Psoas muscle (tissue), 8 donors: ENCODE results near the gene IGF1R. TPM values are rescaled to one million over a fixed set of nuclear protein-coding genes. Genes with fewer than 3 reads are reported as not detected.

Experiments used
- ATAC-seq, 4 donors: fragments of 200-7000 bp; cut with Tn5 transposase; one replicate each; pipeline ENCODE4 v1.9.1; 2020; ENCODE audit warnings: moderate library complexity in 3 of 4, mild to moderate bottlenecking in 2 of 4
- DNase-seq, 2 donors: peaks; one replicate each; pipeline ENCODE4 v3.0.0-alpha.2; 2020
- H3K27ac ChIP-seq: fragments of 200-600 bp; one replicate; pipeline ENCODE4 v1.8.0; 2022
- H3K27me3 ChIP-seq, 3 donors: fragments of 200-600 bp in 1 of 3; one replicate each; pipeline versions ENCODE4 v1.6.1 to v1.8.0; 2013 to 2022; ENCODE audit warnings: low read length in 2 of 3, mild to moderate bottlenecking in 2 of 3, moderate library complexity in 1 of 3; ENCODE audit not compliant: insufficient read depth in 3 of 3
- H3K36me3 ChIP-seq, 2 donors: fragments of 200-600 bp in 1 of 2; one replicate each; pipeline versions ENCODE4 v1.6.1 to v1.8.0; 2013 to 2022; ENCODE audit warnings: low read depth in 1 of 2, mild to moderate bottlenecking in 1 of 2, moderate library complexity in 1 of 2; ENCODE audit not compliant: insufficient read depth in 1 of 2
- H3K4me1 ChIP-seq: fragments of 200-600 bp; one replicate; pipeline ENCODE4 v1.8.0; 2022
- H3K4me3 ChIP-seq: fragments of 200-600 bp; one replicate; pipeline ENCODE4 v1.8.0; 2022; ENCODE audit warnings: mild to moderate bottlenecking
- H3K9me3 ChIP-seq: fragments of 200-600 bp; one replicate; pipeline ENCODE4 v1.8.0; 2022
- CTCF ChIP-seq: fragments of 200-600 bp; IDR thresholded peaks from one replicate; pipeline ENCODE4 v1.8.0; 2022; ENCODE audit warnings: antibody characterized with exemption
- WGBS, 3 donors: extraction: QIAGEN DNeasy Blood & Tissue Kit; methylation state at CpG; one replicate each; pipeline versions ENCODE4 v1.1.6 to v1.1.7; 2013; 5-methylcytosine and 5-hydroxymethylcytosine counted together
- intact Hi-C, 2 donors: fragments of 100-400 bp; cut with DNase I; formaldehyde crosslinking; loops; one replicate each; pipeline versions ENCODE4 v1.11.0 to v1.14.2; 2022
- polyA plus RNA-seq, 3 donors: library from polyadenylated mRNA; stranded (reverse); fragments of 200-250 nt; gene quantifications; one replicate each; pipeline ENCODE4 v1.2.3, GENCODE V29; 2013
- total RNA-seq, 4 donors: library from RNA; stranded (reverse); fragmentation: NEBNext Ultra II Directional in 2 of 4; extraction: Animal tissue kit (Norgen Biotek cat#: 25700) in 2 of 4; gene quantifications; one replicate each; pipeline versions ENCODE4 v1.2.1 to v1.2.4, GENCODE V29; 2021 to 2023
- donor health status: healthy with polysubstance abuse.
- donor health status: DM: no; HTN: no; CAD: no; lungs with moderate emphysema.
- donor health status: Bipolar disorder and iron deficiency.
- donor health status: healthy.
- donor health status: DM: yes; HTN: yes; CAD: no.
- donor health status: DM: no; HTN: no; CAD: no.
- donor health status: DM: no; HTN: no; CAD: no.
- donor health status: DM: yes; HTN: yes; CAD: no.

The IGF1R gene
- total and polyA plus RNA-seq, 7 donors = 2.1 to 20.4 (median 12.0) TPM

GRCh38 chr15:98909968-98910885 is 261.9 kb downstream of the IGF1R start:
- H3K36me3 ChIP-seq = peaks cover 0 to 60% of the 10 kb centered on the region in 2 donors
- H3K4me1 ChIP-seq = peaks cover 11% of the 10 kb centered on the region
- TF ChIP-seq CTCF = no peak
- intact Hi-C loops = loop anchor here in 1 of 2 donors (10.0 kb wide), 1 partner anchor 465 kb away; no protein-coding TSS in a partner anchor
- no peak for DNase-seq
- no peaks in the 10 kb centered on the region for H3K9me3 ChIP-seq
- ATAC-seq = no peak
- no peak overlapping the region for H3K4me3 ChIP-seq
- 85 to 90% (median 87%) methylated on average over 21 of the region's 21 CpGs for WGBS, 3 donors
- H3K27me3 ChIP-seq = no peaks in the 10 kb centered on the region
- H3K27ac ChIP-seq = no peak overlapping the region

GRCh38 chr15:98914626-98915025 is 266.3 kb downstream of the IGF1R start:
- no peak overlapping the region for H3K27ac ChIP-seq
- H3K9me3 ChIP-seq = no peaks in the 10 kb centered on the region
- TF ChIP-seq CTCF = no peak
- 83 to 89% (median 88%) methylated on average over 7 of the region's 7 CpGs for WGBS, 3 donors
- no peaks in the 10 kb centered on the region for H3K4me1 ChIP-seq
- intact Hi-C loops = no loop called here
- no peak overlapping the region for H3K4me3 ChIP-seq
- no peak for ATAC-seq
- DNase-seq = no peak
- H3K27me3 ChIP-seq = no peaks in the 10 kb centered on the region
- H3K36me3 ChIP-seq = peaks cover 0 to 78% of the 10 kb centered on the region in 2 donors

- no peaks in the 10 kb centered on the region for H3K9me3 ChIP-seq
- no peak for TF ChIP-seq CTCF
- H3K27me3 ChIP-seq = no peaks in the 10 kb centered on the region
- ATAC-seq (no peak), DNase-seq (no peak)
- H3K36me3 ChIP-seq = peaks cover 0 to 65% of the 10 kb centered on the region in 2 donors
- no peak overlapping the region for H3K4me3 ChIP-seq
- no peak overlapping the region for H3K27ac ChIP-seq
- H3K4me1 ChIP-seq = no peaks in the 10 kb centered on the region
- intact Hi-C loops = no loop called here
- WGBS, 3 donors = 94 to 97% (median 96%) methylated on average over 8 of the region's 8 CpGs
Observed at GRCh38 chr15:98916826-98917225, 268.5 kb downstream of the IGF1R start.

- H3K27me3 ChIP-seq = no peaks in the 10 kb centered on the region
- ATAC-seq (no peak), DNase-seq (no peak)
- no peak for TF ChIP-seq CTCF
- WGBS, 3 donors = 91% methylated on average over 3 of the region's 3 CpGs
- H3K9me3 ChIP-seq = no peaks in the 10 kb centered on the region
- H3K27ac ChIP-seq = no peak overlapping the region
- peaks cover 0 to 65% of the 10 kb centered on the region in 2 donors for H3K36me3 ChIP-seq
- no peak overlapping the region for H3K4me3 ChIP-seq
- H3K4me1 ChIP-seq = no peaks in the 10 kb centered on the region
- intact Hi-C loops = no loop called here
Observed at GRCh38 chr15:98917417-98917816, 269.1 kb downstream of the IGF1R start.
